Panc1 (cell line): ENCODE data around the gene OPN5. TPM values are rescaled to one million over a fixed set of nuclear protein-coding genes. Genes with fewer than 3 reads are reported as not detected.

Experiments
- ATAC-seq: fragments of 200-7000 bp; cut with Tn5 transposase; 2 replicates; pipeline ENCODE4 v1.9.1; 2020; ENCODE audit warnings: mild to moderate bottlenecking, moderate library complexity
- BruUV-seq: library from RNA; stranded (reverse); fragments of 400-500 nt; replicated peaks from 2 replicates; lab custom pipeline; 2021; lab: Mats Ljungman, UMichigan
- CTCF ChIA-PET: fragments of 300-600 bp; sonication (Branson Sonifier 250); formaldehyde crosslinking; loops from one replicate; lab custom pipeline; 2022; ENCODE audit warnings: antibody characterized with exemption; lab: Charles Lee
- POLR2A ChIA-PET: fragments of 300-600 bp; sonication (Branson Sonifier 250); formaldehyde crosslinking; loops from one replicate; lab custom pipeline; 2022; ENCODE audit warnings: antibody characterized with exemption; lab: Charles Lee
- DNase-seq: peaks from one replicate; pipeline ENCODE4 v3.0.0-alpha.2; 2010; ENCODE audit warnings: low read depth, low spot score
- H3K27ac ChIP-seq: 2 replicates; pipeline ENCODE4 v1.5.1; 2011; ENCODE audit warnings: mild to moderate bottlenecking, low read length, inconsistent platforms
- H3K27me3 ChIP-seq: fragments of 200-500 bp; sonication (Bioruptor generic); 2 replicates; pipeline ENCODE4 v1.6.0; 2014; ENCODE audit warnings: low read length, inconsistent platforms; ENCODE audit not compliant: control insufficient read depth, insufficient read depth
- H3K36me3 ChIP-seq: fragments of 200-500 bp; sonication (Bioruptor generic); 2 replicates; pipeline ENCODE4 v1.5.1; 2014; ENCODE audit warnings: inconsistent platforms, mild to moderate bottlenecking, low read length, moderate library complexity; ENCODE audit not compliant: control insufficient read depth, insufficient read depth
- H3K4me1 ChIP-seq: 2 replicates; pipeline ENCODE4 v1.5.1; 2011; ENCODE audit warnings: inconsistent platforms, mild to moderate bottlenecking, low read length, moderate library complexity; ENCODE audit not compliant: control insufficient read depth, insufficient read depth
- H3K4me3 ChIP-seq, 2 experiments: 2 replicates each; pipeline ENCODE4 v1.5.1; 2011 to 2012; ENCODE audit warnings: low read depth in 2 of 2, low read length in 2 of 2, mild to moderate bottlenecking in 2 of 2, inconsistent platforms in 1 of 2, moderate library complexity in 1 of 2
- H3K9me3 ChIP-seq: fragments of 200-500 bp; sonication (Bioruptor generic); 2 replicates; pipeline ENCODE4 v1.5.1; 2014; ENCODE audit warnings: low read depth, mild to moderate bottlenecking, inconsistent platforms, low read length, moderate library complexity; ENCODE audit not compliant: control insufficient read depth, insufficient read depth
- CTCF ChIP-seq: fragments of 450-650 bp; IDR thresholded peaks from 2 replicates; pipeline ENCODE4 v1.5.1; 2017; ENCODE audit warnings: mild to moderate bottlenecking
- POLR2AphosphoS5 ChIP-seq: IDR thresholded peaks from 2 replicates; pipeline ENCODE4 v1.6.1; 2012; ENCODE audit warnings: mild to moderate bottlenecking, low read depth, low read length, moderate library complexity
- REST ChIP-seq, 2 experiments: IDR thresholded peaks; 2 replicates each; pipeline ENCODE4 v1.6.1; 2011 to 2012; ENCODE audit warnings: low read depth in 2 of 2, control low read depth in 1 of 2, low read length in 1 of 2, mild to moderate bottlenecking in 1 of 2, moderate library complexity in 1 of 2; ENCODE audit not compliant: insufficient read depth in 1 of 2
- SIN3A ChIP-seq: IDR thresholded peaks from 2 replicates; pipeline ENCODE4 v1.6.1; 2012; ENCODE audit warnings: low read depth, mild to moderate bottlenecking, low read length, moderate library complexity, borderline replicate concordance; ENCODE audit not compliant: insufficient read depth
- TCF7L2 ChIP-seq: IDR thresholded peaks from 2 replicates; pipeline ENCODE4 v1.6.1; 2011; ENCODE audit warnings: mild to moderate bottlenecking, low read depth, low read length, inconsistent platforms
- in situ Hi-C: cut with HindIII; loops from 2 replicates; pipeline ENCODE4 v1.10.0; 2016; ENCODE audit warnings: low sequenced_read_pairs, low pct_unique_long_range_greater_than_20kb
- intact Hi-C: fragments of 100-400 bp; cut with micrococcal nuclease; formaldehyde crosslinking; loops from one replicate; pipeline ENCODE4 v1.10.0; 2022; ENCODE audit not compliant: unreplicated experiment
- total RNA-seq: library from RNA; stranded (reverse); gene quantifications from one replicate; pipeline ENCODE4 v1.2.1, GENCODE V29; 2021; ENCODE audit not compliant: unreplicated experiment

Gene OPN5
- total RNA-seq, 1 experiment from 2014 or later, result not detected

- POLR2A ChIA-PET, result no interaction called here
- intact Hi-C loops (no loop called here), in situ Hi-C loops (no loop called here)
- H3K36me3 ChIP-seq, result no peaks in the 10 kb centered on the region
- TF ChIP-seq SIN3A, result no peak
- TF ChIP-seq REST (IDR thresholded peaks at IDR 0.05; ENCODE audit: insufficient read depth in 1 of 2, low read depth in 2 of 2, low read length in 1 of 2), result no peak
- no peak for TF ChIP-seq POLR2AphosphoS5
- no peak for TF ChIP-seq CTCF
- TF ChIP-seq TCF7L2, result no peak
- no peaks in the 10 kb centered on the region for H3K4me1 ChIP-seq
- no peaks in the 10 kb centered on the region for H3K9me3 ChIP-seq
- DNase-seq (no peak), ATAC-seq (no peak)
- H3K27me3 ChIP-seq, result no peaks in the 10 kb centered on the region
- CTCF ChIA-PET, result no interaction called here
- no peak overlapping the region for H3K4me3 ChIP-seq
- no peak overlapping the region for H3K27ac ChIP-seq
- no TSS peak for BruUV-seq
Measured at GRCh38 chr6:47822856-47823554, 41.2 kb downstream of the OPN5 start.

GRCh38 chr6:47832386-47833100, 50.7 kb downstream of the OPN5 start:
- H3K27ac ChIP-seq, result no peak overlapping the region
- ChIA-PET POLR2A (no interaction called here), CTCF (no interaction called here)
- intact Hi-C loops, result no loop called here
- no peak overlapping the region for H3K4me3 ChIP-seq
- ATAC-seq, result no peak
- no peak for TF ChIP-seq SIN3A
- TF ChIP-seq REST (IDR thresholded peaks at IDR 0.05; ENCODE audit: insufficient read depth in 1 of 2, low read depth in 2 of 2, low read length in 1 of 2), result no peak
- no peak for TF ChIP-seq CTCF
- TF ChIP-seq POLR2AphosphoS5, result no peak
- no peak for TF ChIP-seq TCF7L2
- in situ Hi-C loops, result no loop called here
- H3K36me3 ChIP-seq, result no peaks in the 10 kb centered on the region
- no TSS peak for BruUV-seq
- DNase-seq, result no peak
- no peaks in the 10 kb centered on the region for H3K4me1 ChIP-seq
- H3K27me3 ChIP-seq, result no peaks in the 10 kb centered on the region
- H3K9me3 ChIP-seq, result no peaks in the 10 kb centered on the region
